Measurements from ENCODE around the gene MED15. TPM values are rescaled to one million over a fixed set of nuclear protein-coding genes. Genes with fewer than 3 reads are reported as not detected.

Gene MED15
- total and polyA plus RNA-seq, 2 of the 8 experiments (the other 6 are each of a cell fraction or from before 2014, with no cell fraction given) = 28.3 to 57.1 TPM

DNA sequence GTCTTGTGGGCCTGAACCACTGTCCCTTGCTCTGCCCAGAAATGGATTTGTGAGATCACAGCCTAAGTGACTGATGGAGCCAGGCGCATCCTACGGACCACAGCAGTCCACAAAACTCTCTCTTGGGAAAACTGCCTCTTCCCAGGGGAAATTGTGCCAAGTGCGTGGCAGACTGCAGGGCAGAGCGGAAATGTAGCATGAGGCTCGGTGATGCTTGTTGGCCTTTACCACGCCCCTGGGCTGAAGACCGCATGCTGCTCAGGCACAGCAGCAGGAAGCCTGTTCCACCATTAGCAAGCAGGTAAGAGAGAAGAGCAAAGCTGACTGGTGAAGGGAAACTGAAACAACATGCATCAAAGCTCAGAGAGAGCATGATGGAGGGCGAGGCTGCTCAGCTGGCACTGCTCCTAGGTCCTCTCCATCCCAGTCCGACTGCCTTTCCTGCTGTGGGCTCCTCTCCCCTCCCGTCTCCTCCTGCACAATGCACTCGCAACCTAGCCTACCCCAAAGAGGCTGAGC is 43.3 kb upstream of the MED15 start:
- H3K14ac ChIP-seq (ENCODE audit: insufficient read length) = no peak overlapping the region
- H2AK5ac ChIP-seq (ENCODE audit: low read depth, low read length) = no peak overlapping the region
- no peaks in the 10 kb centered on the region for H3K79me1 ChIP-seq (ENCODE audit: low read depth, low read length)
- no peak overlapping the region for H2BK20ac ChIP-seq (ENCODE audit: low read length)
- ChIA-PET POLR2A (ENCODE audit: partially characterized antibody) (interaction anchor here (1.1 to 2.0 kb wide), 2 partner anchors 23 to 54 kb away, joined by 3 to 4 read pairs; no protein-coding TSS in a partner anchor), CTCF (ENCODE audit: partially characterized antibody) (interaction anchor here (0.9 to 2.8 kb wide), 4 partner anchors 9 to 60 kb away, joined by 3 to 12 read pairs (median 6); no protein-coding TSS in a partner anchor)
- no peaks in the 10 kb centered on the region for H3K9me3 ChIP-seq (ENCODE audit: insufficient read depth in 2 of 2, low read depth in 1 of 2, low read length in 1 of 2)
- H3K56ac ChIP-seq (replicated peaks; ENCODE audit: insufficient read length, low read depth, low read length) = no peak overlapping the region
- no peak overlapping the region for H3K27ac ChIP-seq (ENCODE audit: low read depth, low read length)
- no peak overlapping the region for H2BK15ac ChIP-seq (ENCODE audit: low read length)
- no peaks in the 10 kb centered on the region for H3K23me2 ChIP-seq (ENCODE audit: low read depth, low read length)
- H4K5ac ChIP-seq (ENCODE audit: insufficient read length, low read depth, low read length) = no peak overlapping the region
- DNase-seq (ENCODE audit: low read depth in 1 of 2, low spot score in 2 of 2) (no peak), FAIRE-seq (no peak)
- 86% methylated on average over 11 of the region's 11 CpGs; no CpG with 5 or more reads in 1 of the 2 experiments for WGBS, 2 experiments (ENCODE audit: extremely low coverage in 1 of 2, insufficient coverage in 1 of 2, insufficient read length in 1 of 2, insufficient replicate concordance in 2 of 2, low coverage in 1 of 2, low lambda C conversion rate in 2 of 2, missing lambda C conversion rate in 1 of 2)
- no peak overlapping the region for H3K4ac ChIP-seq (replicated peaks; ENCODE audit: insufficient read length, low read depth, low read length)
- no peak for TF ChIP-seq RXRA (IDR thresholded peaks at IDR 0.05; ENCODE audit: insufficient read depth, low read depth, low read length)
- TF ChIP-seq ATF2 (IDR thresholded peaks at IDR 0.05; ENCODE audit: low read length) = no peak
- no peak for TF ChIP-seq HDAC6 (IDR thresholded peaks at IDR 0.05; ENCODE audit: low read depth, low read length)
- TF ChIP-seq CEBPB (IDR thresholded peaks at IDR 0.05; ENCODE audit: low read depth, low read length) = no peak
- no peak overlapping the region for H4K8ac ChIP-seq (ENCODE audit: extremely low read depth, insufficient read depth, low read length)
- H2BK120ac ChIP-seq (replicated peaks; ENCODE audit: low read depth, low read length) = no peak overlapping the region
- H3K4me3 ChIP-seq (ENCODE audit: extremely low read depth in 1 of 4, insufficient read depth in 2 of 4, low read depth in 3 of 4, low read length in 4 of 4) = no peak overlapping the region
- H3K18ac ChIP-seq (ENCODE audit: extremely low read depth, low read length) = no peak overlapping the region
- H4K91ac ChIP-seq (replicated peaks; ENCODE audit: insufficient read length, low read length) = no peak overlapping the region
- no peaks in the 10 kb centered on the region for H3K4me1 ChIP-seq (replicated peaks in 1 of 4; ENCODE audit: control insufficient read depth in 3 of 4, insufficient read depth in 4 of 4, low read length in 3 of 4)
- no peak overlapping the region for H3K9ac ChIP-seq (replicated peaks in 1 of 4; ENCODE audit: extremely low read depth in 1 of 4, low read depth in 3 of 4, low read length in 3 of 4)
- H3K23ac ChIP-seq (ENCODE audit: insufficient read length) = no peak overlapping the region
- H3K36me3 ChIP-seq (ENCODE audit: control insufficient read depth in 2 of 4, insufficient read depth in 4 of 4, low read length in 3 of 4) = peaks cover 0 to 5% (median 0%) of the 10 kb centered on the region in 4 experiments; a peak in 1 of 8 replicates
- H3K27me3 ChIP-seq (replicated peaks in 1 of 4; ENCODE audit: control insufficient read depth in 3 of 4, extremely low read depth in 1 of 4, insufficient read depth in 3 of 4, low read length in 3 of 4) = no peaks in the 10 kb centered on the region
- H4K20me1 ChIP-seq (replicated peaks in 1 of 2; ENCODE audit: control insufficient read depth in 1 of 2, insufficient read depth in 2 of 2, low read length in 2 of 2) = peaks cover 0 to 2% of the 10 kb centered on the region in 2 experiments
- H3K79me2 ChIP-seq (ENCODE audit: control insufficient read depth in 1 of 2, insufficient read depth in 2 of 2, low read length in 2 of 2) = no peaks in the 10 kb centered on the region
- H2AFZ ChIP-seq (ENCODE audit: low read length) = no peak overlapping the region
- no peak overlapping the region; the same call in 1 of the 2 replicates for H2BK5ac ChIP-seq (ENCODE audit: low read depth, low read length)
- no peak overlapping the region for H3K4me2 ChIP-seq (ENCODE audit: insufficient read depth in 1 of 2, low read depth in 2 of 2, low read length in 2 of 2)
- no peak overlapping the region for H2BK12ac ChIP-seq (ENCODE audit: low read depth, low read length)

Data from H1 (cell line).